Upper lobe of left lung (tissue), 4 donors: ENCODE measurements around the gene DPP9.

Experiments
- CTCF ChIP-seq, 6 experiments: fragments of 450-650 bp in 4 of 6; fragments of 200-600 bp in 2 of 6; sonication (generic) in 2 of 6; IDR thresholded peaks; one replicate each; pipeline ENCODE4 v1.5.1; 2016 to 2019; ENCODE audit warnings: antibody characterized with exemption in 6 of 6
- POLR2A ChIP-seq, 4 donors: fragments of 450-650 bp; IDR thresholded peaks; one replicate each; pipeline ENCODE4 v1.5.1; 2016 to 2017; ENCODE audit warnings: antibody characterized with exemption in 4 of 4, mild to moderate bottlenecking in 2 of 4

- TF ChIP-seq POLR2A (IDR thresholded peaks at IDR 0.05), result no peak
- no peak for TF ChIP-seq CTCF (IDR thresholded peaks at IDR 0.05)
Observed at GRCh38 chr19:4635754-4636116, 87.9 kb downstream of the DPP9 start.
